NCI-H2171 treated with DMSO at 0.1 percent for 48 hours (cell line): ENCODE measurements around the gene TRPC3.

Experiments
- DNase-seq: peaks from one replicate; lab custom pipeline; 2025; lab: John Stamatoyannopoulos, UW

The TRPC3 gene

DNA sequence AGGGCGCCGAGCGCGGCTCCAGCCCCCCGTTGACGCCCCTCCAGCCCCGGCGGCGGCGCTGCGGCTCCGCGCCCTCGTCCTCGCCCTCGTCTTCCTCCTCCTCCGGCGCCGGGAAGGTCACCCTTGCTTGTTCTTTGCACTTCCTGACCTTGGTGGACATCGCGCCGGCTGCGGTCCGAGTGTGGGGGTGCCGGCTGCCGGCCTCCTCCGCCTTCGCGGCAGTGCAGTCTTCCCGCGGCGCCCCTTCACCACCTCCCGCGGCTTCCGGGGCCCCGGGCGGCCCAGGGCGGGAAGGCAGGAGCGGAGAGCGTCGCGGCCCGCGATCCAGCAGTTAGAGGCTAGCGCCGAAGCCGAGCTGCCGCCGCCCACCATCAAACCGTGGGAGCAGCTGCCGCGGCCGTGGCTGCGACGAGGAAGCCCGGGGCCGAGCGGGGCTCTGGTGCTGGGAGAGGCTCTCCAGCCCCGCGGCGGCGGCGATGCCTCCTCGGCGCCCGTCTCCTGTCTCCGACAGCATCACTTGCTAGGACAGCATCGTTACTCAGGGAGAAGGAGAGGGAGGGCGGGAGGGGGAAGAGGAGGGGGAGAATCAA is at the start of gene TRPC3:
Gene TRPC3, minus strand, starts transcription at position 540 of the 590 bp plus-strand sequence. Its CDS starts 380 bp downstream, at position 160.
- DNase-seq = no peak

DNA sequence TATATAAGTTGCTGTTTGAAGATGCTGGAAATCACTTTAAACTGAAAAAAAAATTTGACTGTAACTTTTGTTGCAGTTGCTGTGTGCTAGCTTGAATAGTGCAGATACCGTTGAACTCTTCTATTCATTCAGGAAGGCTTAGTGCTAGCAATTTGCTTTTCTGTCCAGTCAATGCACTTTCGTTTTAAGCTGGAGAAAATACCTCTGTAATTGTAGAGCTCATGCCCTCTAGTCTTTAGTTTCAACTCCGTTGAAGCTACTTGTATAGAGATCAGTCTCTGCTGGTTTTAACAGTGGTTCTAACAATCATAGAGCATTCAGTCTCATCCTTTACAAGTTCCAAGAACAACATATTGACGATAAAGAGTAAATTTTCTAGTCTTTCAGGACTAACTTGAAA is 49.0 kb upstream of the TRPC3 start:
- DNase-seq = no peak

DNA sequence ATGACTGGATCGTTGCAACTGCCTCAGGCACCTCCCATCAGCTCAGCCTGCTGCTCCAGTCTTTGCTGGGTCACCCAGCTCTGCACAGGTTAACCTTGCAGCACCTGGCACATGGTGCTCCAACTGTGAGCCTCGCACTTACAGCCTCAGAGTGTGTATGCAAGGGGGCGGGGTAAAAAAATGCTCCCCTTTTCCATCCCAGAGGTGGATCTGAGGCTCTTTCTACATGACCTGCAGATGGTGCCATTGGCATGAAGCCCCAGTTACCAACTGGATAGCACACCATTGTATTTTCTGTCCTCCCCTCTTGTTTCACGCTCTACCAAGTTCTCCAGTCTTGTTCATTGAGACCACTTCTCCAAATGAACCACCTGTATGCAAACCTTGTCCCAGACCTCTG is 46.2 kb upstream of the TRPC3 start:
- no peak for DNase-seq

GRCh38 chr4:121995790-121996537 is 44.1 kb upstream of the TRPC3 start:
- no peak for DNase-seq

DNA sequence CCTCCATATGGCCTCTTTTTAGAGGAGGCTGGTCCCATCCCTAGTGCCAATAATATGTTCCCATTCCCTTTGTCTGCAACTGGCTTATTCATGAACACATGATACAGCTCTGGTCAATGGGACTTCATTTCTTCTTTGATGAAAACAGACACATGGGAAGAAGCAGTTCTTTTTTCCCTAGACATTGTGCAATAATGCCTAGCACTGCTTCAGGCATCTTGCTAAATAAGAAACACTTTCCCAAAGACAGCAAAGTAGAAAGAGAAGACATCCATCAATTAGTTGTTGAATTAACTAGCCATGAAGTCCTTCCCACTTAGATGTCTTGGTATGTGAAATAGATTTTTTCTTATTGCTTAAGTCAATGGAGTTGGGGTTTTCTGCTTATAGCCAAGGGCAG is 40.1 kb upstream of the TRPC3 start:
- no peak for DNase-seq

GRCh38 chr4:121990489-121990888 is 38.6 kb upstream of the TRPC3 start:
- no peak for DNase-seq

DNA sequence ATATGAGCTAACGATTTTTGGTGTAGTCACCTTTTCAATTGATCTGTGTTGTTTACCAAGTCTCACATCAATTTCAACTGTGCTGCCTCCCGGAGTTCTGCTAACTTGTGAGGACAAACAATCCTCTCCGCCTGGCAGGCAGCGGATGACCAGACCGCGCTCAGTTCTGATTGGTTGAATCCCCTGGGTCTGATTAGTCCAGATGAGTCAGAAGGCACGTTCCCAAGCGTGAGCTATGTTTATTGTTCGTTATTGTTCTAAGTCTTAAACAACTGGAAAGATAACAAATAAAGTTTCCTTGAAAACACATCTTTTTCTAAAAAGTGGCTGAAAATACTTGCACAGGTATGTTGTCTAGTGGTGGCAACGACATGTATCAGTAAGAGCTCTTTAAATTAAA is 37.9 kb upstream of the TRPC3 start:
- no peak for DNase-seq

DNA sequence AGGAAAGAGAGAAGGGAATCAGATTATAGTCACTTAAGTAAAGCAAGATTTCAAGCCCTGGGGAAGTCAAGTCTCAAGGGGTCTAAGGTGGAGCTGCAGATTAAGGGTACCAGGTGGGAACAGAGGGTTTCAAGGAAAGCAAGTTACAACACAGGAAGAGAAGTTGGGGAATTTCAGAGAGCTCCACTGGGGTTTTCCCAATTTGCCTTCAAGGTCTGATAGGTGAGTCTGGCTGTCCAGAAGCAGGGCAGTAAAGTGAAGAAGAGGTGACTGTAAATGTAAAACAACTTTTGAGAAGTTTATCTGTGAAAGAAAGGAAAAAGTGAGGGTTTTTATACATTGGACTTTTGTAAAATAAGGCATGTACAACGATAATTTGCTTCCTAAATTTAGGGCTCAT is 37.1 kb upstream of the TRPC3 start:
- no peak for DNase-seq

GRCh38 chr4:121980643-121981042 is 28.8 kb upstream of the TRPC3 start:
- no peak for DNase-seq

DNA sequence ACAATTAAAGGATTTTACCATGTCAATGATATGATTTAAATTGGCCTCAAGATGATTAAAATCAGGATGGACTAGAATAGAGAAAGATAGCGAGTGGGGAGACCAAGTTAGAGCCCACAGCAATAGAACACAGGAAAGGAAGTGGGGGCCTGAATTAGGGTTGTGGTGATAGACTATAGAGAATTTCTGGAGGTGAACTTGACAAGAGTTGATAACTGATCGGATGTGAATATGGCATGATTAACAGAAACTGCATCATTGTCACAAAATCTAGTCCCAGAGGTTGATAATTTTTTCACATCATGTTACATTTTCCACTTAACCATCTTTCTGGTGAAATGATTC is 26.3 kb upstream of the TRPC3 start:
- no peak for DNase-seq

GRCh38 chr4:121977251-121978171 is 25.7 kb upstream of the TRPC3 start:
- no peak for DNase-seq

GRCh38 chr4:121975784-121976183 is 23.9 kb upstream of the TRPC3 start:
- DNase-seq = no peak

DNA sequence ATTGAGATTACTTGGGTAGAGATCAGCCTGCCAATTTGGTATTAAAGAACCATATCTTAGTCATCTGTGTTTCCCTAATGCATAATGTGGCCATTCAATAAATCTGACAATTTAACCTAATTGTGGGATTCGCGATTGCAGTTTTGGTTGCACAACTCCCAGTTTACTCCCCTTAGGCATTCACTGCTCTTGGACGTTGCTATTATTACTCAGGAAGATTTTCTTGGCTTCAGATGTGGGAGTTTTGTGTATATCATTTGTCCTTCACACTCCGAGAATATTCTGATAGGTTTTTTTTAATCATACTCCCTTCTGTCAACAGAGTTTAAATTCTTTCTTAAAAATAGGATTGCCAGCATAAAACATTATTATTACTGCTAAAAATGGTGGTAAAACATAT is 22.0 kb upstream of the TRPC3 start:
- DNase-seq = no peak

- no peak for DNase-seq
Measured at GRCh38 chr4:121968859-121969258, 17.0 kb upstream of the TRPC3 start.

DNA sequence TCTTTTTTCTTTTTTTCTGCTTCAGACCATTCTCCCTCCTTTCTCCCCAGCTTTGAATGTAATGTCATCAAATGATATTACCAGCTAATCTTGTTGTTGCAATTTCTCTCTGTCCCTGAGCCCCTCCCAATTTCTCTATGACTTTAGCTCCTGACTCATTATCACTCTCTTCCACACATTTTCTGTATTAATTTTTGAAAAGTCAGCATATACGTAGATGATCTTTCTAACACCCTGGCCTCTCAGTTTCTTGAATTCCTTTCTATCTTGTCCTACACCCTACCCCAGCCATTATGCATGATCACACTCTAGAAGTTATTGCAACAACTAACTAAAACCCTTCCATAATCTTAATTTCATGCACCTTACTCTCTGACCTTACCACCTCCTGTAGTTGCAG is 13.1 kb upstream of the TRPC3 start:
- no peak for DNase-seq

DNA sequence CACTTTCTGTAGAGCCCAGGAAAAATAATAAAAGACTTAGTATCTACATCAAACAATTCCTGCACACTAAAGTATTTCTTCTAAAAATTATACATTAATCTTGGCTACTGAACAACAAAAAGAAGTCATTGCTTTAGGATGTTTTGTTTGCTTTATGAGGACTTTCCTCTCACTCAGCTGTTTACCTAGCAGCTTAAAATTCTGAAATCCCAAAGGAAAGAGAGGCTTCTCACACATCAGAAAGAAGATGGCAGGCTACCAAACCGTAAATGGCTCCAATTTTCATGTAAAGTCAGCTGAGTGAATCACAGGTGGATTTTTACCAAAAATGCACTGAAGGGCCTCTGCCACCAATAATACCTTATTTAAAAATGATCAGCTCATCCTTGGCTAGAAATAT is 9.0 kb upstream of the TRPC3 start:
- no peak for DNase-seq

DNA sequence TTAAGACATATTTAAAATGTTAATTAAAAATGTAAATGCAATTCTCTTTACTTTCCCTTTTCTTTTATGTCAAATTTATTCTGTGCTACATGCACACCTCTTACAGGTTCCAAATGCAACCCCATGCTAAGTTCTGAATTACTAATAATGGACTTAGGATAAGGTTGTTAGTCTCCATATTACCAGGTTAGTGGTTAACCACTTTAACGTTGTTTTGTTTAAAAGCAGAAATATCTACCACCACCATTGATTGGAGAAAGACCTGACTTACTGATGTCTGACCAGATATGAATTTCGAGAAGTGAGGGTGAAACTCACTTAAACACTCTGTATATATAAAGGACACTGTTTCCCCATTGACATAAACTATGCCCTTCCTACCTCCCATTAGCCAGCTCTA is 6.9 kb upstream of the TRPC3 start:
- no peak for DNase-seq

DNA sequence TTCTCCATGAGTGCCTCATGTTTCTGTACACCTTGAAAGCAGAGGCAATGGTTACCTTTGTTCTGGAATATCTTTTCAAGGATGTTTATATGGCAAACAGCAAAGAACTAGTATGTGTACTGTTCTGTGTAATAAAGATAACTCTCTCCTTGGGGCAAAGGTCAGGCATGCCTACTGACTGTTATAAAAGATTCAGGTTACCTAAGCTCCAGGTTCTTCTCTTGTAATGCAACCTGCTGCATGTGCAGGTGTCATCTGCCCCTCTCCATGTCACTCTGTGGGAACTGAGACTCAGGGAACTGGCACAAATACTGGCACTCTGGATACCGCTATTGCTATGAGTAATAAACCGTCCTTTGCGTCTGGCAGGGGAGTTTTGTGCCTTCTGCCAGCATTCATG is 5.4 kb upstream of the TRPC3 start:
- no peak for DNase-seq

GRCh38 chr4:121953860-121954259 is 2.0 kb upstream of the TRPC3 start:
- DNase-seq = no peak

DNA sequence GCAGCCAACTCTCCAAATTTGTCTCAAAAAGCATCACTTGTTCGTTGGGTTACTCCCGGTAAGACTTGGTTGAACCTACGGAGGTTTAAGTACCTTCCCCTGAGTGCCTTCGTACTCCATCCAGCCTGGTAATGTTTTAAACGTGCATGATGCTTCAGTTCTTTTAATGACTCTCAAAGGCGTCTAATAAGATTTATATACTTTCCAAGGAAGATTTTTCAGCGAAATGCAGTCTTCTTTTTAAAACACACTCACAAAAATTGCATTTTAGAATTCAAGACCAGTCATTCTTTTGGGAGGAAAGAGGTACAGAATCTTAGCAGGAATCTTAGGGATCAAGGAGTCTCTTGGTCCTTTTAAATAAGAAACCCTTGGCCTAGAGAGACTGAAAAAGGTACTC is 430 bp upstream of the TRPC3 start:
- DNase-seq = no peak

DNA sequence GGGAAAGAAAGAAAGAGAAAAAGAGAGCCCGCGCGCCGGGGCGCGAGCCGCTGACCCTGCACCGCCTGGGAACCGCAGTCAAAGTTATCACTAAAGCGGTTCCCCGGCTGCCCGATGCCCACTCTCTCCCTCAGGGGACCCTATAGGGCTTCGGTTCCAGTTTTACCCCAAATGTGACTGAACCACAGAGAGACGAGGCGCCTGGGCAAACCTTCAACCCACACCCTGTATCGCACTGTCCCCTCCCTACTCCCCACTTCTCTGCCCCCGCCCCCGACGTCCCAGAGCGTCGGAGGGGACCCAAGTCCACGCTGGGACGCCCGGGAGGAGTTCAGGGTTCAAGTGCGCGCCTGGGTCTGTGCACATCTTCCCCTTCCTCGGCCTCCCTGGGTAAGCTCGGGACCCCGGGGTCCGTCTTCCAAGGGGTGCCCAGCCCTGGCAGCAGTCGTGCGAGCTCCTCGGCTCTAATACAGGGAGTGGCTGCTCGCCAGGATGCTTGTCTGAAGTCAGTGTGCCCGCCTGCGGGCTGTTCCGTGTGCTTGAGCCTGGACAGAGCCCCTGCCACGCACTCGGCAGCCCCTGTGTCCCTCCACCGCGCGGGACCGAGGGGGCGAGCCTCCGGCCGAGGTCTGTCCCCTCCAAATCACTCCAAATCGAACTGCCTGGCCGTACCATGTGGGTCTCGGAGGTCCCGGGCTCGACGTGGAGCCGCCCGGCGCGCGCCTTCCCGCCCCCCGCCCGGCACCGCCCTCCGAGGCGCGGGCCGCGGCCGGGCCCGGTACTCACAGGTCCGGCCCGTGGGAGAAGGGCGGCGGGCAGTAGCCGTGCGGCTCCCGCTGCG is 960 bp downstream of the TRPC3 start:
- no peak for DNase-seq

DNA sequence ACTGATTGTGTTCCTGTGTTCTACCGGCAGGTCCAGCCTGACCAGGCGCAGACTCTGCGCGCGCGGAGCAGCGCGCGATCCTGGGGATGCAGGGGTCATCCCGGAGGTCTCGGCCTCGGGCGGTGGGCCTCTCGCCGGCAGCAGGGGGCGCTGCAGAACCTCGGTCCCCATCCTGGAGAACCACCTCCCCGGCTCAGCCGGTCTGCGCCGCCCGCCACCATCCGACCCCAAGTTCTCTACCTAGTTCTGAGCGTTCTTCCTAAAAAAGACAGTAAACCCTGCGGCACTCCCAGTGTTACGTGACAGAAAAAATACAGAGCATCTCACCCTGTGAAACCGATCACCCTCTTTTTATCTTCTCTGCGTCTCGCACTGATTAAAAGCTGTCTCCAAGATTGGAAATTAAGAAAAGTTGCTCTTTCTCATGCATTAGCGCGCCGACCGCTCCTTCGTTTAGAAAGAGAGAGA is 1.6 kb downstream of the TRPC3 start:
- peak; percentile 3 for DNase-seq
